Mesenchymal stem cell (in vitro differentiated cells and primary cell): ENCODE data around the gene ALDH18A1.

Experiments used
- DNase-seq: peaks from one replicate; pipeline ENCODE4 v3.0.0-alpha.2; 2013
- H2AFZ ChIP-seq: one replicate; pipeline ENCODE4 v1.6.1; 2013; ENCODE audit warnings: low read depth, mild to moderate bottlenecking, control low read depth, inconsistent platforms, low read length, moderate library complexity
- H2AK5ac ChIP-seq: 2 replicates; pipeline ENCODE4 v1.6.1; 2013; ENCODE audit warnings: low read length, moderate library complexity, mild to moderate bottlenecking, inconsistent platforms; ENCODE audit not compliant: severe bottlenecking
- H2BK120ac ChIP-seq: one replicate; pipeline ENCODE4 v1.6.1; 2013; ENCODE audit warnings: low read depth, mild to moderate bottlenecking, inconsistent platforms, low read length, moderate library complexity
- H2BK12ac ChIP-seq, 2 experiments: one replicate each; pipeline ENCODE4 v1.6.1; 2013; ENCODE audit warnings: inconsistent platforms in 2 of 2, low read length in 2 of 2, mild to moderate bottlenecking in 2 of 2, moderate library complexity in 2 of 2, control low read depth in 1 of 2
- H2BK15ac ChIP-seq: one replicate; pipeline ENCODE4 v1.6.1; 2013; ENCODE audit warnings: mild to moderate bottlenecking, low read depth, inconsistent platforms; ENCODE audit not compliant: poor library complexity, severe bottlenecking
- H2BK5ac ChIP-seq: 2 replicates; pipeline ENCODE4 v1.6.1; 2013; ENCODE audit warnings: low read depth, mild to moderate bottlenecking, low read length, control low read depth, inconsistent platforms; ENCODE audit not compliant: poor library complexity, severe bottlenecking
- H3K14ac ChIP-seq, 2 experiments: one replicate each; pipeline ENCODE4 v1.6.1; 2013; ENCODE audit warnings: inconsistent platforms in 2 of 2, low read length in 2 of 2, control low read depth in 1 of 2, mild to moderate bottlenecking in 1 of 2, moderate library complexity in 1 of 2
- H3K18ac ChIP-seq, 2 experiments: one replicate each; pipeline ENCODE4 v1.6.1; 2013; ENCODE audit warnings: inconsistent platforms in 2 of 2, low read length in 2 of 2, control low read depth in 1 of 2, low read depth in 1 of 2, mild to moderate bottlenecking in 1 of 2
- H3K23ac ChIP-seq, 2 experiments: one replicate each; pipeline ENCODE4 v1.6.1; 2013; ENCODE audit warnings: inconsistent platforms in 2 of 2, low read length in 2 of 2, mild to moderate bottlenecking in 2 of 2, moderate library complexity in 2 of 2, control low read depth in 1 of 2
- H3K27ac ChIP-seq: 2 replicates; pipeline ENCODE4 v1.5.1; 2013; ENCODE audit warnings: mild to moderate bottlenecking, moderate library complexity, low read length, control low read depth, inconsistent platforms; ENCODE audit not compliant: poor library complexity, severe bottlenecking
- H3K27me3 ChIP-seq, 2 experiments: 2 replicates each; pipeline versions ENCODE4 v1.6.1 to v1.7.0; 2013; ENCODE audit warnings: low read length in 2 of 2, mild to moderate bottlenecking in 2 of 2, moderate library complexity in 2 of 2, control low read depth in 1 of 2, inconsistent platforms in 1 of 2; ENCODE audit not compliant: control insufficient read depth in 1 of 2, insufficient read depth in 1 of 2
- H3K36me3 ChIP-seq, 2 experiments: 2 replicates each; pipeline versions ENCODE4 v1.6.1 to v1.7.0; 2013; ENCODE audit warnings: low read length in 2 of 2, control low read depth in 1 of 2, inconsistent platforms in 1 of 2, low read depth in 1 of 2, mild to moderate bottlenecking in 1 of 2; ENCODE audit not compliant: insufficient read depth in 2 of 2, control insufficient read depth in 1 of 2
- H3K4ac ChIP-seq, 2 experiments: one replicate each; pipeline ENCODE4 v1.6.1; 2013; ENCODE audit warnings: inconsistent platforms in 2 of 2, low read length in 2 of 2, mild to moderate bottlenecking in 2 of 2, moderate library complexity in 2 of 2, control low read depth in 1 of 2, low read depth in 1 of 2
- H3K4me1 ChIP-seq: 2 replicates; pipeline ENCODE4 v1.6.1; 2013; ENCODE audit warnings: low read depth, low read length, control low read depth; ENCODE audit not compliant: control insufficient read depth, insufficient read depth
- H3K4me2 ChIP-seq: 2 replicates; pipeline ENCODE4 v1.6.1; 2013; ENCODE audit warnings: low read length, mild to moderate bottlenecking, inconsistent platforms; ENCODE audit not compliant: poor library complexity, severe bottlenecking
- H3K4me3 ChIP-seq, 2 experiments: 2 replicates each; pipeline versions ENCODE4 v1.5.1 to v1.7.0; 2013; ENCODE audit warnings: low read length in 2 of 2, mild to moderate bottlenecking in 2 of 2, control low read depth in 1 of 2, low read depth in 1 of 2; ENCODE audit not compliant: insufficient read depth in 1 of 2
- H3K79me1 ChIP-seq: replicated peaks from 2 replicates; pipeline ENCODE4 v1.6.1; 2013; ENCODE audit warnings: mild to moderate bottlenecking, control low read depth, low read length, inconsistent platforms; ENCODE audit not compliant: poor library complexity, severe bottlenecking
- H3K9ac ChIP-seq: 2 replicates; pipeline ENCODE4 v1.7.0; 2013; ENCODE audit warnings: mild to moderate bottlenecking, low read length, moderate library complexity
- H3K9me3 ChIP-seq: 2 replicates; pipeline ENCODE4 v1.7.0; 2013; ENCODE audit warnings: mild to moderate bottlenecking, low read length; ENCODE audit not compliant: control insufficient read depth
- H4K8ac ChIP-seq: one replicate; pipeline ENCODE4 v1.6.1; 2013; ENCODE audit warnings: inconsistent platforms, mild to moderate bottlenecking, low read length, moderate library complexity
- H4K91ac ChIP-seq: one replicate; pipeline ENCODE4 v1.6.1; 2013; ENCODE audit warnings: mild to moderate bottlenecking, low read length, inconsistent platforms
- WGBS: methylation state at CpG from one replicate; pipeline ENCODE4 v1.1.7; 2013; ENCODE audit warnings: mixed read lengths; 5-methylcytosine and 5-hydroxymethylcytosine counted together

The ALDH18A1 gene

DNA sequence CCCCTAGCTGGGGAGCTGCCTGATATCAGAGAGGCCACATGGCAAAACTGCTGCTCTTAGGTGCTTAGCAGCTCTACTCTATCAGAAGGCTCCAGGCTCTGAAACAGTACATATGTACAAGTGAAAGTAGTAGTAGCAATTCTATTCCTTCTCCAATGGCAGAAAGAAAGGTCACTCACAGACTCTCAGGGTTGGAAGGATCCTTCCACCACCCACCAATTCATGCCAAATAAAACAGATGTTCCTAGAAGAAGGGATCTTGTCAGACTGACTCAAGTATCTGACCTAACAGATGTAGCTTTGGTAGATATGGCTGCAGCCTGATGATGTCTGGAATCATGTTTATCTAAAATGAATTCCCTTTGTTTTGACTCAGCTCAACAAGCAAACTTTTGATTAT, 8.0 kb upstream of the ALDH18A1 start:
- H2AK5ac ChIP-seq: no peak overlapping the region
- H2AFZ ChIP-seq: no peak overlapping the region
- H2BK12ac ChIP-seq: no peak overlapping the region
- no peak for DNase-seq
- H3K79me1 ChIP-seq: no peaks in the 10 kb centered on the region
- no peaks in the 10 kb centered on the region for H3K4me1 ChIP-seq
- no peak overlapping the region for H3K4ac ChIP-seq
- H3K14ac ChIP-seq: no peak overlapping the region
- no peak overlapping the region for H4K8ac ChIP-seq
- no peak overlapping the region for H3K9ac ChIP-seq
- peaks cover 6 to 44% of the 10 kb centered on the region in 2 experiments for H3K36me3 ChIP-seq
- no peak overlapping the region for H2BK5ac ChIP-seq
- H3K9me3 ChIP-seq: no peaks in the 10 kb centered on the region
- no peak overlapping the region for H3K23ac ChIP-seq
- H4K91ac ChIP-seq: no peak overlapping the region
- no peak overlapping the region for H3K18ac ChIP-seq
- no peaks in the 10 kb centered on the region for H3K27me3 ChIP-seq
- no peak overlapping the region for H3K4me2 ChIP-seq
- no peak overlapping the region for H3K4me3 ChIP-seq
- H2BK120ac ChIP-seq: no peak overlapping the region
- no peak overlapping the region for H2BK15ac ChIP-seq
- H3K27ac ChIP-seq: no peak overlapping the region

DNA sequence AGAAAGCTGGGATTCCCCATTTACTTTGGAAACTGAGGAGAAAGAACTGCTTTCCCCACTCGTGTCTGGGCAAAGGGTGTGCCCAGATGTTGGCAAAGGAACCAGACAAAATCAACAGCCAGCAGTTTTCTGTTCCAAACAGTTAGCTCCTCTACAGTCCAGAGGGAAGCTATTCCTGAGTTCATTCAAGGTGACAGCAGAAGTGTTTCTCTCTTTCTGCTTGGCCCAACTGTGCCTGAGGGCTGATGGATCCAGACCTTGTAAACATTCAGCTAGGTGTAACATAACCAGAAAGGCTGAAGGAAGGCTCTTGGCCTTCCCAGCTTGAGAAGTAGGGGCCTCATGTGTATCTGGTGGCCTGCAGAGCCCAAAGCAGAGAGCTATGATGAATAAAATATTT, 7.0 kb upstream of the ALDH18A1 start:
- H3K4me1 ChIP-seq: no peaks in the 10 kb centered on the region
- no peak overlapping the region for H2BK120ac ChIP-seq
- no peak overlapping the region for H3K4ac ChIP-seq
- no peak overlapping the region for H2BK12ac ChIP-seq
- peaks cover 6 to 34% of the 10 kb centered on the region in 2 experiments for H3K36me3 ChIP-seq
- no peak overlapping the region for H3K4me2 ChIP-seq
- H3K27me3 ChIP-seq: no peaks in the 10 kb centered on the region
- H3K9ac ChIP-seq: no peak overlapping the region
- no peak overlapping the region for H2AK5ac ChIP-seq
- no peak overlapping the region for H4K8ac ChIP-seq
- H2AFZ ChIP-seq: no peak overlapping the region
- H3K4me3 ChIP-seq: no peak overlapping the region
- no peak overlapping the region for H2BK15ac ChIP-seq
- H3K18ac ChIP-seq: no peak overlapping the region
- no peak overlapping the region for H2BK5ac ChIP-seq
- 87% methylated on average over 1 of the region's 1 CpG for WGBS
- no peaks in the 10 kb centered on the region for H3K9me3 ChIP-seq
- DNase-seq: no peak
- no peak overlapping the region for H3K27ac ChIP-seq
- no peak overlapping the region for H3K14ac ChIP-seq
- no peaks in the 10 kb centered on the region for H3K79me1 ChIP-seq
- H3K23ac ChIP-seq: no peak overlapping the region
- no peak overlapping the region for H4K91ac ChIP-seq

DNA sequence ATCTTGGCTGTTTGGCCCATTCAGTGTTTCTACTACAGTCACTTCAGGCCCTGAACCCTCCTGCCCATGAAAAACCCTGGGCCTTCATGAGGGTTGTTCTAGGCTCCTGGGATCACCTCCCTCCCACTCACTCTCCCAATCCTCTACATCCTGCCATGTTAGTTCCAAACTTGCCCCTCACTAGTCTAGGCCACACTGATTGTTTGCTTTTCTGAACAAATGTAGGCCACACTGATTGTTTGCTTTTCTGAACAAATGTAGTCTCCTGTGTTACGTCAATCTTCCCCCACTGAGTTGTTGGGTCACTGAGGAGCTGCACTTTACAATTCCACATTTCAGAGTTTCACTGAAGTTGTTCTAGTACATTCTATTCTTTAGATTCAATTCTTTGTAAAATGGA, 5.3 kb upstream of the ALDH18A1 start:
- no peak overlapping the region for H3K14ac ChIP-seq
- peak overlapping the region; percentile 4 for H4K8ac ChIP-seq
- no peak overlapping the region for H2BK15ac ChIP-seq
- H3K4me2 ChIP-seq: no peak overlapping the region
- H3K36me3 ChIP-seq: peaks cover 6 to 21% of the 10 kb centered on the region in 2 experiments
- no CpG with 5 or more reads among the region's 1 CpG for WGBS
- no peak overlapping the region for H2AK5ac ChIP-seq
- peak overlapping the region in 1 of 2 experiments; percentile 93 for H3K23ac ChIP-seq
- H3K4me3 ChIP-seq: no peak overlapping the region
- H3K9me3 ChIP-seq: no peaks in the 10 kb centered on the region
- H2BK12ac ChIP-seq: no peak overlapping the region
- H2BK120ac ChIP-seq: no peak overlapping the region
- DNase-seq: no peak
- no peak overlapping the region for H2BK5ac ChIP-seq
- H3K4me1 ChIP-seq: no peaks in the 10 kb centered on the region
- H3K9ac ChIP-seq: no peak overlapping the region
- no peak overlapping the region for H4K91ac ChIP-seq
- H3K27me3 ChIP-seq: no peaks in the 10 kb centered on the region
- no peaks in the 10 kb centered on the region for H3K79me1 ChIP-seq
- no peak overlapping the region for H3K18ac ChIP-seq
- H3K27ac ChIP-seq: no peak overlapping the region
- H2AFZ ChIP-seq: no peak overlapping the region
- no peak overlapping the region for H3K4ac ChIP-seq

DNA sequence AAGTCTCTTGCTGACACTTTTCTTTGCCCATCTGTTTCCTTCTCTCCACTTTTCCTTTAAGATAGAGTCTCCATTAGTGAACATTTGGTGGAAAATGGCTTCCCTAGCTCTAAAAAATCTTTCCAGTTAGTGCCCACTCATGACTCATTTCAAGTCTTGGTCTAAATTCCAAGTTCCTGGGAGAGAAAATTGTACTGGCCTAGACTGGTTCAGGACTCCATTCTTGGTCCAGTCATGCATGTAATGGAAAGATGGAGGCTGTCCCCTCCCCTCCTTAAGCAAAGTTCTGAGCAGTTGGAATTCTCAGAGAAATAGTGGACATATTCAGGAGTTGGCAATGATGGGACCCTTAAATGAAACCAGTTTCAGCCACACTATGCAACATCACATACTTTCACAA, 3.8 kb upstream of the ALDH18A1 start:
- no peak overlapping the region for H3K4ac ChIP-seq
- no peak overlapping the region for H3K4me2 ChIP-seq
- no peaks in the 10 kb centered on the region for H3K4me1 ChIP-seq
- H2BK15ac ChIP-seq: no peak overlapping the region
- no peak overlapping the region for H3K23ac ChIP-seq
- no peak overlapping the region for H2AFZ ChIP-seq
- no peak overlapping the region for H2BK120ac ChIP-seq
- H3K9ac ChIP-seq: no peak overlapping the region
- no peaks in the 10 kb centered on the region for H3K79me1 ChIP-seq
- no peak overlapping the region for H3K4me3 ChIP-seq
- H4K91ac ChIP-seq: no peak overlapping the region
- H2BK5ac ChIP-seq: no peak overlapping the region
- H2BK12ac ChIP-seq: no peak overlapping the region
- no peak overlapping the region for H3K18ac ChIP-seq
- peak overlapping the region; percentile 76 for H3K27ac ChIP-seq
- H3K9me3 ChIP-seq: no peaks in the 10 kb centered on the region
- H3K14ac ChIP-seq: no peak overlapping the region
- H3K36me3 ChIP-seq: peaks cover 6 to 14% of the 10 kb centered on the region in 2 experiments
- no peak overlapping the region for H2AK5ac ChIP-seq
- H3K27me3 ChIP-seq: no peaks in the 10 kb centered on the region
- H4K8ac ChIP-seq: no peak overlapping the region
- peak; percentile 24 for DNase-seq
